Endothelial cell of umbilical vein (primary cell): ENCODE results near the gene PAPPA2. TPM values are rescaled to one million over a fixed set of nuclear protein-coding genes. Genes with fewer than 3 reads are reported as not detected.

Experiments used
- BruUV-seq: library from RNA; stranded (reverse); fragments of 400-500 nt; replicated peaks from 2 replicates; lab custom pipeline; 2021; lab: Mats Ljungman, UMichigan
- CTCF ChIA-PET: fragments of 300-600, 350-600 bp; sonication (Branson Sonifier 250); formaldehyde crosslinking; loops from one replicate; lab custom pipeline; 2021; ENCODE audit warnings: antibody characterized with exemption, inconsistent platforms; lab: Charles Lee
- POLR2A ChIA-PET: fragments of 300-600, 350-600 bp; sonication (Branson Sonifier 250); formaldehyde crosslinking; loops from one replicate; lab custom pipeline; 2021; ENCODE audit warnings: antibody characterized with exemption, inconsistent platforms; lab: Charles Lee
- DNase-seq: peaks from one replicate; pipeline ENCODE4 v3.0.0-alpha.2; 2011; ENCODE audit warnings: low read depth, low spot score
- FAIRE-seq: peaks from 2 replicates; lab custom pipeline; 2011; peaks lifted over from hg19 to GRCh38; lab: Jason Lieb, UNC
- H2AFZ ChIP-seq: 2 replicates; pipeline ENCODE4 v1.6.0; 2012; ENCODE audit warnings: low read depth, low read length, control low read depth, inconsistent platforms
- H3K27ac ChIP-seq: 2 replicates; pipeline ENCODE4 v1.5.1; 2011; ENCODE audit warnings: low read depth, mild to moderate bottlenecking, control low read depth, low read length, moderate library complexity; ENCODE audit not compliant: insufficient read depth
- H3K27me3 ChIP-seq, 2 experiments: 2 replicates each; pipeline versions ENCODE4 v1.6.0 to v1.6.1; 2011; ENCODE audit warnings: low read length in 2 of 2, mixed read lengths in 1 of 2; ENCODE audit not compliant: control insufficient read depth in 2 of 2, insufficient read depth in 2 of 2
- H3K36me3 ChIP-seq, 2 experiments: 2 replicates in 1 of 2; 3 replicates in 1 of 2; pipeline ENCODE4 v1.5.1; 2011; ENCODE audit warnings: low read length in 2 of 2, mild to moderate bottlenecking in 1 of 2, moderate library complexity in 1 of 2; ENCODE audit not compliant: control insufficient read depth in 2 of 2, insufficient read depth in 2 of 2; ENCODE audit errors: extremely low read depth in 1 of 2
- H3K4me1 ChIP-seq: 3 replicates; pipeline ENCODE4 v1.5.1; 2011; ENCODE audit warnings: mild to moderate bottlenecking, low read length; ENCODE audit not compliant: control insufficient read depth, insufficient read depth; ENCODE audit errors: extremely low read depth
- H3K4me2 ChIP-seq: 2 replicates; pipeline ENCODE4 v1.6.1; 2011; ENCODE audit warnings: low read length, control low read depth, mixed read lengths; ENCODE audit not compliant: insufficient read depth
- H3K4me3 ChIP-seq, 3 experiments: fragments of 200-600 bp in 1 of 3; sonication (generic), shearing (Covaris generic) in 1 of 3; replicated peaks in 1 of 3; 2 replicates each; pipeline ENCODE4 v1.5.1; 2011 to 2016; ENCODE audit warnings: control low read depth in 3 of 3, low read length in 3 of 3, mild to moderate bottlenecking in 2 of 3, inconsistent platforms in 1 of 3, low read depth in 1 of 3, moderate library complexity in 1 of 3; ENCODE audit not compliant: insufficient read depth in 1 of 3
- H3K79me2 ChIP-seq: 2 replicates; pipeline ENCODE4 v1.6.0; 2012; ENCODE audit warnings: low read length, inconsistent platforms; ENCODE audit not compliant: control insufficient read depth, insufficient read depth
- H3K9ac ChIP-seq: replicated peaks from 2 replicates; pipeline ENCODE3; 2011; ENCODE audit warnings: low read length, control low read depth; ENCODE audit not compliant: insufficient read depth; ENCODE audit errors: extremely low read depth
- H3K9me1 ChIP-seq: replicated peaks from 3 replicates; pipeline ENCODE4 v1.6.0; 2011; ENCODE audit warnings: mild to moderate bottlenecking, low read length; ENCODE audit not compliant: control insufficient read depth, insufficient read depth; ENCODE audit errors: extremely low read depth
- H3K9me3 ChIP-seq: replicated peaks from 2 replicates; pipeline ENCODE4 v1.5.1; 2012; ENCODE audit warnings: low read length, inconsistent platforms; ENCODE audit not compliant: control insufficient read depth, insufficient read depth
- H4K20me1 ChIP-seq: replicated peaks from 2 replicates; pipeline ENCODE3; 2011; ENCODE audit warnings: mild to moderate bottlenecking, low read length; ENCODE audit not compliant: control insufficient read depth, insufficient read depth; ENCODE audit errors: extremely low read depth
- JUN ChIP-seq: IDR thresholded peaks from 2 replicates; pipeline ENCODE4 v1.6.1; 2011; ENCODE audit warnings: borderline replicate concordance, low read depth; ENCODE audit not compliant: insufficient read length, insufficient read depth
- POLR2A ChIP-seq: IDR thresholded peaks from 2 replicates; pipeline ENCODE4 v1.6.1; 2012; ENCODE audit warnings: low read depth, mild to moderate bottlenecking, control low read depth, low read length
- dilution Hi-C: fragments of 300-500 bp; cut with MboI; formaldehyde crosslinking; loops from one replicate; pipeline ENCODE4 v1.15.0; 2019; ENCODE audit warnings: low sequenced_read_pairs; ENCODE audit not compliant: extremely low pct_ligation_motif_present
- intact Hi-C: fragments of 100-400 bp; cut with micrococcal nuclease; formaldehyde crosslinking; loops from one replicate; pipeline ENCODE4 v1.10.0; 2022
- polyA plus RNA-seq, 4 experiments: library from polyadenylated mRNA; depleted of rRNA in 3 of 4; stranded (reverse) in 3 of 4; unstranded in 1 of 4; fragments of >200 nt; gene quantifications; 2 replicates each; pipeline versions ENCODE4 v1.2.1 to v1.2.3, GENCODE V29; 2011 to 2012; ENCODE audit warnings: missing spikeins in 1 of 4
- total RNA-seq: library from RNA; stranded (reverse); gene quantifications from 2 replicates; pipeline ENCODE4 v1.2.3, GENCODE V29; 2021

Gene PAPPA2
- total and polyA plus RNA-seq, 2 donors (not counting 3 experiments of a cell fraction or from before 2014, with no cell fraction given) = not detected

- no TSS peak for BruUV-seq
- CTCF ChIA-PET = no interaction called here
- FAIRE-seq (no peak), DNase-seq (no peak)
- Histone ChIP-seq H3K9ac (no peak overlapping the region), H3K4me2 (no peak overlapping the region), H3K27me3 (no peaks in the 10 kb centered on the region), H3K36me3 (no peaks in the 10 kb centered on the region), H3K27ac (no peak overlapping the region), H4K20me1 (no peaks in the 10 kb centered on the region), H3K9me3 (peaks cover 2% of the 10 kb centered on the region), H3K9me1 (no peaks in the 10 kb centered on the region), H2AFZ (no peak overlapping the region), H3K4me3 (no peak overlapping the region), H3K79me2 (no peaks in the 10 kb centered on the region), H3K4me1 (no peaks in the 10 kb centered on the region)
- intact Hi-C loops = no loop called here
- POLR2A ChIA-PET = no interaction called here
- TF ChIP-seq POLR2A = no peak
- dilution Hi-C loops = no loop called here
Observed at GRCh38 chr1:176466514-176466913, 3.5 kb downstream of the PAPPA2 start.

- Histone ChIP-seq H3K9me3 (peaks cover 4% of the 10 kb centered on the region), H3K9ac (no peak overlapping the region), H4K20me1 (no peaks in the 10 kb centered on the region), H3K79me2 (no peaks in the 10 kb centered on the region), H3K4me1 (no peaks in the 10 kb centered on the region), H3K4me3 (no peak overlapping the region), H3K27ac (no peak overlapping the region), H3K27me3 (no peaks in the 10 kb centered on the region), H3K9me1 (no peaks in the 10 kb centered on the region), H3K4me2 (no peak overlapping the region), H2AFZ (no peak overlapping the region), H3K36me3 (no peaks in the 10 kb centered on the region)
- no TSS peak for BruUV-seq
- CTCF ChIA-PET = no interaction called here
- TF ChIP-seq JUN = no peak
- POLR2A ChIA-PET = no interaction called here
- FAIRE-seq (no peak), DNase-seq (no peak)
- intact Hi-C loops (no loop called here), dilution Hi-C loops (no loop called here)
Observed at GRCh38 chr1:176469450-176470010, 6.6 kb downstream of the PAPPA2 start.
